GM10266 (cell line): ENCODE data around the gene SLC22A2.

Experiments used
- DNase-seq: peaks from one replicate; pipeline ENCODE4 v3.0.0; 2012; ENCODE audit errors: extremely low spot score
- CTCF ChIP-seq: IDR thresholded peaks from 2 replicates; pipeline ENCODE4 v1.5.1; 2012; ENCODE audit warnings: mild to moderate bottlenecking, low read depth; ENCODE audit not compliant: control insufficient read depth, insufficient read depth; ENCODE audit errors: missing control alignments

Gene SLC22A2

GRCh38 chr6:160265869-160266476, 7.4 kb upstream of the SLC22A2 start:
- no peak for TF ChIP-seq CTCF
- DNase-seq: no peak

GRCh38 chr6:160264061-160264612, 5.5 kb upstream of the SLC22A2 start:
- no peak for DNase-seq

GRCh38 chr6:160263196-160263939, 4.7 kb upstream of the SLC22A2 start:
- no peak for DNase-seq
- no peak for TF ChIP-seq CTCF

More at GRCh38 chr6:160264061-160264612, 5.5 kb upstream of the SLC22A2 start:
- no peak for TF ChIP-seq CTCF

GRCh38 chr6:160261991-160262680, 3.5 kb upstream of the SLC22A2 start:
- no peak for DNase-seq
- no peak for TF ChIP-seq CTCF

- no peak for TF ChIP-seq CTCF
- no peak for DNase-seq
Measured at GRCh38 chr6:160260803-160261450, 2.3 kb upstream of the SLC22A2 start.

- TF ChIP-seq CTCF: no peak
- DNase-seq: no peak
Measured at GRCh38 chr6:160260367-160260766, 1.7 kb upstream of the SLC22A2 start.

GRCh38 chr6:160259598-160259997, 977 bp upstream of the SLC22A2 start:
- DNase-seq: no peak
- no peak for TF ChIP-seq CTCF
